GM21529 (cell line): Measurements from ENCODE around the gene CDH10.

Experiments used
- ATAC-seq: cut with Tn5 transposase; IDR thresholded peaks from one replicate; pipeline ENCODE4 v1.9.1; 2021; ENCODE audit not compliant: unreplicated experiment

Gene CDH10

GRCh38 chr5:24602188-24602587 is 42.6 kb downstream of the CDH10 start:
- ATAC-seq: no peak

DNA sequence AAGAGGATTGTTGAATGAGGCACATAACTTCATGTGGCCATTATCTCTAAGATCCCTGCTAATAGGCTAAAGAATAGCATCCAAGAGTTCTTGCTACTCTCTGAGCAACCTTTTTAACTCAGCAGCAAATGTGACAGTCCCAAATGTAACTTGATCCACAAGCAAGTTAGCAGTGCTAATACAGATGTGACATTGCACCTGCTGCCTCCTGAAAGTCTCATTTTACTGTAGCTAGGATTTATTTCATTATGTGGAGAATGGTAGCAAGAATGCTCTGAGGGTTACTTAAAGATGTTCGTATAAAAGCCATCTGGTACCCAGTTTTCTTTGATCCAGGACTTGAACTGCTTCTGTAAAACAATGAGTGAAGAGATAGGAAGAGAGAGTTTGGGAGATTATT is 45.8 kb downstream of the CDH10 start:
- no peak for ATAC-seq

DNA sequence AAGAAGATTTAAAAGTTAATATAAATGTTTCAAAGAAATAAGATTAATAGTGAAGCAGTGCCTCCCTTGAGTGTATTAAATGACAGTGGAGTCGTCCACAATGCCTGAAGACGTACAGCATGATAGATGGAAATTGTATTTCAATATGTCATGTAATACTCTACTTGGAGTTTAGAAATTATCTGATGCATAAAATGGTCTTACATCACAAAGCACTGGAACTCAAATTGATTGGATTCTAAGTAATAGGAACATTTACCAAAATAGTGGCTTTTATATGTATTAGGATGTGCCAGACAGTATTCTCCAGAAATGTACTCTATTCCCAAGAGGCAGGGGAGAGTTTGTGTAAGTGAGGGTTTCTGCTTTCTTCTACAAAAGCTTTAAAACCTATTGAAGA is 49.4 kb downstream of the CDH10 start:
- no peak for ATAC-seq

- ATAC-seq: no peak
Observed at GRCh38 chr5:24591426-24591825, 53.4 kb downstream of the CDH10 start.

DNA sequence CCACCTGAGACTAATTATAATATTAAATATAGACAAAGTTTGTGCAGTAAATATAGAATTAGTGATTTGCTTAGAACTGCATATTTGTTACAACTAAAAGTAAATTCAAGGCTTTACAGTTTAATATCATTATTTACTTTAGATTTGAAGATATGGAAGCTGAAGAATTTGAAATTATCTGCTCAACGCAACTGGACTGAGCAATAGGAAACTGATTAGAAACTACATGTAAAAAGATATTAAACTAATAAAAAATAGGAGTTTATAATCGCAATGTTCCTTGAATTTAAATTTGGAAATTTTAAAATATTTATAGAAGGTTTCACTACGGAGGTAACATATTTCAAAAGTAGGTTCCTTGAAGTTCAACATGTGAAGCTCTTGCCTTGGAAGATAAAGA is 55.2 kb downstream of the CDH10 start:
- ATAC-seq: no peak

DNA sequence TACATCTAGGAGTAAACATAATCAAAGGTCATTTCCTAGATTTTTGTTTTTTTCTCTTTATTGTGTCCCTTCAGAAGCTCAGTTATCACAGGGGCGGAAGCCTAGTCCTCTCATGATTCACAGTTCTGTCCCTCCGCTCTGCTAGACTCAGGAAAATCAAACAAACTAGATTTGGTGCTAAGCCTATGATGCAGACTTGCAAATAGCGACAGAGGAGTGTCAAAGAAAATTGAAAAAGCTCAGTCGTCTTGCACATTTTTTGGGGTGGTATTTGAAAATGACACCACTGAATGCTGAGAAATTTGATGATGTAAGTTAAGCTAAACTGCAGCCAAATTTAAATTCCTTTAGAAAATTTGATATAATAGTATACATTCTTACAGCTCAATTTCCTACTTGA is 59.0 kb downstream of the CDH10 start:
- ATAC-seq: no peak

- ATAC-seq: no peak
Observed at GRCh38 chr5:24571302-24571701, 73.5 kb downstream of the CDH10 start.

GRCh38 chr5:24566933-24567332 is 77.8 kb downstream of the CDH10 start:
- no peak for ATAC-seq

DNA sequence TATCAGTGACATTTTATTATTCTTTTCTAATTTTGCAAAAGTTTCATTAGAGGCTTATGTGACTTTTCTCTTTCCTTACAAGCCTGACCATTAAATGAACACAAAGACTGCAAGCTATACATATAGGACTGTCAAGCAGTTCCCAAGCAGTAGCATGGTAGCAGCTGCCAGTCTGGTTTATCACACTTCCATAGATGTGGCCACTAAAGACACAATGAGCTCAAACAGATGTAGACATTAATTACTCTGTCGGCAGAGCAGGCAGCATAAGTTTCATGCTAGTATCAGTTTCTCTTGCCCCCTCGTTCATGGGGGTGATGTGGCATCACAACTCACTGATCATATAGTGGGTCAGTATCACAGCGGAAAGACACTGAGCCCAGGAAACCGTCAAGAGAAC is 89.5 kb downstream of the CDH10 start:
- no peak for ATAC-seq

- ATAC-seq: no peak
Observed at GRCh38 chr5:24547132-24547531, 97.6 kb downstream of the CDH10 start.

- no peak for ATAC-seq
Observed at GRCh38 chr5:24539613-24540012, 105.2 kb downstream of the CDH10 start.

- ATAC-seq: no peak
Observed at GRCh38 chr5:24538346-24538745, 106.4 kb downstream of the CDH10 start.

DNA sequence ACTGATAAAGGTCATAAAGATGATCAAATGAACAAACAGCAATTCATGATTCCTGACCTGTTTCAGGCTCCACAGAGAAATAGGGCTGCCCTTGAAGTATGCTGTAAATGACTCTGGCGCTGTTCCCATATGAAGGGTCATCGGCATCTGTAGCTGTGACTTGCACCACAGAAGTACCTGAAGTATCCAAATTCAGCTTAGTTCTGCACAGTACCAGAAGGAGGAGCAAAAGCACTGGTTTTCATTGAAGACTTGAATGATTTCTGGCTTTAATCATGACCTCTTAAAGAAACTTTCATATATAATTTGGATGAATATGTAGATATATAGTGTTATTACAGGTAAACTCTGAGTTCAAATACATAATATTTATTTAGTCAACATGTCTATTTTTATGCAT is 109.1 kb downstream of the CDH10 start:
- ATAC-seq: no peak

DNA sequence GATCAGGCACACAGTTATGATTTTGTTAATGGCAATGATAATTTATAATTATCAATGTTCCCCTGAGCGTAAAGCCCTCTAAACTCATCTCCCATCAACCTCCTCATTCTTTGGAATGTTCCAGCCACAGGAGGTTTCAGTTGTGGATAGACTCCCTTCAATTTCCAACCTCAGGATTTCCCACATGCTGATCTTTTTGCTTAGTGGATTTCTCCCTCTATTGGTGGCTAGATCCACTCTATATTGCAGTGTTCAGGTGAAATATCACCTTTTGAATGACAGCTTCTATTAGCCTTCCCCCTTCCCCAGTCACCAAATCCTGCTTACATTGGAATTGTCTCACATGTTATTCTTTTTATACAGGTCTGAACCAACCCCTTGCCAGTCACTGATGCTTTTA is 113.9 kb downstream of the CDH10 start:
- no peak for ATAC-seq

GRCh38 chr5:24525414-24525813 is 119.4 kb downstream of the CDH10 start:
- no peak for ATAC-seq

DNA sequence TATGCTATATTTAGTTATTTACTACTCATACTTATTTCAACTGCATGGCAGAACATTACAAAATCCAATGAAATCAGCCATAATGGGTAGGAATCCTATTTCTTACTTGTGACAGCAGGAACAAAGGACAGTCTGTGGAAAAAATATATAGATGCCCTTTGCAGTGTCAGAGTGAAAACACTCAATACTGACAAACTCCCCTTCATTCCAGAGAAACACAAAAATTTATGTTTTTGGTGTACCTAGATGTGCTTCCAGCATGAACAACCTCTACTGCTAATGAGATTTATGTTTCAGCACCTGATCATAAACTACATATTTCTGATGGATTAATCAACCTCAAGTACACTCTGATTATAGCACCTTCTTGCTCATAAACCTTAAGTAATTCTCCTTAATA is 132.4 kb downstream of the CDH10 start:
- no peak for ATAC-seq

- no peak for ATAC-seq
Observed at GRCh38 chr5:24510523-24510988, 134.2 kb downstream of the CDH10 start.

DNA sequence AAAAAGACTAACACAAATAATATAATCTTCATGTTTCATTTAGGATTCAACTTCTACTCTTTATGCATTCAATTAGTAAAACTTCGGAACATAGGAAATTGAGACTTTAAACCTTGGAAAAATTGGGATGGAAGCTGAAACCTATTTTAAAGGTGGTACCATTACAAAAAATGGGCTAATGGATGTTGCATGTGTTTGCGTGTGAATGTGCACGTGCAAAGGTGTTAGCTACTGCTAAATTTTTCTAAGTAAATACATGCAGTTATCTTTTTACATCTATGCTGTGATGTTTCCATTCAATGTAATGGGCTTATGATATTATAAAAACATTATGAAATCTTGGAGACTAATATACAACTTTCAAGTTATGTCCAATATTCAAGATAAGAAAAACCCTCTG is 134.8 kb downstream of the CDH10 start:
- ATAC-seq: no peak

GRCh38 chr5:24505258-24505657 is 139.5 kb downstream of the CDH10 start:
- ATAC-seq: no peak

- no peak for ATAC-seq
Observed at GRCh38 chr5:24497591-24498157, 147.1 kb downstream of the CDH10 start.

- no peak for ATAC-seq
Observed at GRCh38 chr5:24497145-24497544, 147.6 kb downstream of the CDH10 start.

DNA sequence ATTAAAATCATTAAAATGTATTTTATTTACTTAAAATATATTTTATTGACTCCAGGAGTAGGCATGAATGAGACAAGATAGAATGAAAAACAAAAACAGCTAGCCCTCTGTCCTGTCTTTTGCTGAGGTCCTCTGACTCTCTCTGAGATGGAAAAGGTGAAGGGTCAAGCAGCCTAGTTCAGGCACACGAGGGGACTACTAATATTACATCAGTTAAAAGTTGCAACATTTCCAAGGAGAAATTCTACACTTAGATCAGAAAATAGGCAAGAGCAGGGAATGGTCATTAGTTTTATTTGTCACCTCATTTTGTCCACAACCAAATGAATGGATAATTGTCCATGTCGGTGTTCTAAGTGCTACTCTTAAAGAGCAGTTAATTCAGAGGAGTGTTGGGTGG is 148.5 kb downstream of the CDH10 start:
- no peak for ATAC-seq

DNA sequence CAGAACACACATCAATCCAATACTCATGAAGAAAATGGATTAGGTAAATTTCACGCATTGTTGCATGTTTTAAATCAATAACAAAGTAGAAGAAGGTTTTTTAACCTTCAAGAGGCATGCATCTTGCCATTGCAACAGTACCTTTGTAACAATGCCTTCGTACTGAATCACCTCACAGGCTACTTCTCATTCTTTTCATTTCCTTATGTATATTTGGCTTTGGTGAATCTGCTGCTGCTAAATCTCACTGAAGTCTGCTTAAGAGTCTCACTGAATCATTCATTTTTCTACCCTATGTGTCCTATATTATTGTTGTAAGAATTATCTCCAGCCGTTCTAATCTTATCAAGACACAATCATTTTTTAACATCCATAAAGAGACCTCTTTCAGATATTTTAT is 152.5 kb downstream of the CDH10 start:
- ATAC-seq: no peak

- no peak for ATAC-seq
Observed at GRCh38 chr5:24491490-24491889, 153.3 kb downstream of the CDH10 start.
